IPS-18a (cell line): Measurements from ENCODE around the gene KCNV2.

ENCODE experiments used
- H3K27ac ChIP-seq: one replicate; pipeline ENCODE4 v1.5.1; 2013; ENCODE audit warnings: low read length
- H3K27me3 ChIP-seq: one replicate; pipeline ENCODE4 v1.6.1; 2013; ENCODE audit warnings: mild to moderate bottlenecking, low read length; ENCODE audit not compliant: control insufficient read depth, insufficient read depth
- H3K36me3 ChIP-seq: one replicate; pipeline ENCODE4 v1.6.1; 2013; ENCODE audit warnings: low read depth, low read length; ENCODE audit not compliant: control insufficient read depth
- H3K4me1 ChIP-seq: one replicate; pipeline ENCODE4 v1.6.1; 2013; ENCODE audit warnings: low read depth, low read length; ENCODE audit not compliant: control insufficient read depth
- H3K4me3 ChIP-seq: one replicate; pipeline ENCODE4 v1.5.1; 2013; ENCODE audit warnings: low read length
- H3K9ac ChIP-seq: one replicate; pipeline ENCODE4 v1.6.1; 2013; ENCODE audit warnings: mild to moderate bottlenecking, low read length, moderate library complexity
- H3K9me3 ChIP-seq: one replicate; pipeline ENCODE4 v1.6.1; 2013; ENCODE audit warnings: low read depth, low read length; ENCODE audit not compliant: control insufficient read depth

Gene KCNV2

DNA sequence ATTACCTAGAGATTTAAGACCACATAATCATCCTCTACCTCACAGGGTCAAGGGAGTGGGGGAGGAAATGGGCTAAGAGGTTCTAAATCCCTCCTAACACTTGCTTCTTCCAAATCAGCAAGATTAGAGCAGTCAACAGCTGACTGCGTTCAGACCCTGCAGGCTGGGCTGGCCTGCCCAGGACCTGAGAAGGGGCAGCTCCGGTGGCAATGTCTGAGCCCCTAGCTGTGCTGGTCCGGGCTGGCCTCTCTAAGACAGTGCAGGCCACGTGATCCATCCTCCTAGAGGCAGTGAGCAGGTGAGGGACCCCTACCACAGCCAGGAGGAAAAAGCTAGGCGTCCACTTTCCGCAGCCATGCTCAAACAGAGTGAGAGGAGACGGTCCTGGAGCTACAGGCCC, at the start of gene KCNV2:
KCNV2 (plus strand) TSS at position 126 of the 400 bp plus-strand sequence; CDS start at position 356, 230 bp downstream.
- Histone ChIP-seq H3K27me3 (no peaks in the 10 kb centered on the region), H3K9me3 (no peaks in the 10 kb centered on the region), H3K4me3 (no peak within 1 kb of the TSS), H3K4me1 (no peaks in the 10 kb centered on the region), H3K36me3 (no peaks in the 10 kb centered on the region), H3K9ac (no peak within 1 kb of the TSS), H3K27ac (no peak within 1 kb of the TSS)

- no peak overlapping the region for H3K9ac ChIP-seq
- no peaks in the 10 kb centered on the region for H3K9me3 ChIP-seq
- H3K27ac ChIP-seq = no peak overlapping the region
- peaks cover 9% of the 10 kb centered on the region for H3K4me1 ChIP-seq
- H3K36me3 ChIP-seq = no peaks in the 10 kb centered on the region
- H3K4me3 ChIP-seq = no peak overlapping the region
- H3K27me3 ChIP-seq = no peaks in the 10 kb centered on the region
Measured at GRCh38 chr9:2673161-2673560, 44.1 kb upstream of the KCNV2 start.

GRCh38 chr9:2674141-2674824, 43.0 kb upstream of the KCNV2 start:
- H3K4me3 ChIP-seq = no peak overlapping the region
- no peak overlapping the region for H3K27ac ChIP-seq
- H3K27me3 ChIP-seq = no peaks in the 10 kb centered on the region
- H3K36me3 ChIP-seq = no peaks in the 10 kb centered on the region
- H3K4me1 ChIP-seq = peaks cover 10% of the 10 kb centered on the region
- no peak overlapping the region for H3K9ac ChIP-seq
- no peaks in the 10 kb centered on the region for H3K9me3 ChIP-seq

- Histone ChIP-seq H3K36me3 (no peaks in the 10 kb centered on the region), H3K9ac (no peak overlapping the region), H3K27me3 (no peaks in the 10 kb centered on the region)
Measured at GRCh38 chr9:2675834-2676233, 41.5 kb upstream of the KCNV2 start.

DNA sequence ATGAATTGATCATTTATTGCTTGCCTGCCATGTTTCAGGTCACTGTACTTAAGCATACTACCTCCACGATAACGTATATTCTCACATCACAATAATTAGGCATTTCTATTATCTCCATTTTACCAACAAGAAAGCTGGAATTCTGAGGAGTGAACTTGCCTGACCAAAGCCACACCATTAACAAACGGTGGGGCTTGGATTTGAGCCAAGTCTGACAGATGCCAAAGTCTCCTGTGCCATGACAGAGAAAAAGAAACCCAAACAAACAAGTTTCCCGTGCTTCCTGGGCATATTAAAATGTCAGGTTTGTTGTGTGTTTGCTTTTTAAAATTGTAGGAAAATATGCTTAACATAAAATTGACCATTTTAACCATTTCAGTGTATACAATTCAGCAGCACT, 40.8 kb upstream of the KCNV2 start:
- peaks cover 10% of the 10 kb centered on the region for H3K4me1 ChIP-seq
- H3K4me3 ChIP-seq = no peak overlapping the region
- H3K9me3 ChIP-seq = no peaks in the 10 kb centered on the region
- H3K36me3 ChIP-seq = no peaks in the 10 kb centered on the region
- no peak overlapping the region for H3K9ac ChIP-seq
- no peak overlapping the region for H3K27ac ChIP-seq
- no peaks in the 10 kb centered on the region for H3K27me3 ChIP-seq

More at GRCh38 chr9:2675834-2676233, 41.5 kb upstream of the KCNV2 start:
- H3K4me1 ChIP-seq = peaks cover 10% of the 10 kb centered on the region
- no peaks in the 10 kb centered on the region for H3K9me3 ChIP-seq
- H3K27ac ChIP-seq = no peak overlapping the region
- H3K4me3 ChIP-seq = no peak overlapping the region

DNA sequence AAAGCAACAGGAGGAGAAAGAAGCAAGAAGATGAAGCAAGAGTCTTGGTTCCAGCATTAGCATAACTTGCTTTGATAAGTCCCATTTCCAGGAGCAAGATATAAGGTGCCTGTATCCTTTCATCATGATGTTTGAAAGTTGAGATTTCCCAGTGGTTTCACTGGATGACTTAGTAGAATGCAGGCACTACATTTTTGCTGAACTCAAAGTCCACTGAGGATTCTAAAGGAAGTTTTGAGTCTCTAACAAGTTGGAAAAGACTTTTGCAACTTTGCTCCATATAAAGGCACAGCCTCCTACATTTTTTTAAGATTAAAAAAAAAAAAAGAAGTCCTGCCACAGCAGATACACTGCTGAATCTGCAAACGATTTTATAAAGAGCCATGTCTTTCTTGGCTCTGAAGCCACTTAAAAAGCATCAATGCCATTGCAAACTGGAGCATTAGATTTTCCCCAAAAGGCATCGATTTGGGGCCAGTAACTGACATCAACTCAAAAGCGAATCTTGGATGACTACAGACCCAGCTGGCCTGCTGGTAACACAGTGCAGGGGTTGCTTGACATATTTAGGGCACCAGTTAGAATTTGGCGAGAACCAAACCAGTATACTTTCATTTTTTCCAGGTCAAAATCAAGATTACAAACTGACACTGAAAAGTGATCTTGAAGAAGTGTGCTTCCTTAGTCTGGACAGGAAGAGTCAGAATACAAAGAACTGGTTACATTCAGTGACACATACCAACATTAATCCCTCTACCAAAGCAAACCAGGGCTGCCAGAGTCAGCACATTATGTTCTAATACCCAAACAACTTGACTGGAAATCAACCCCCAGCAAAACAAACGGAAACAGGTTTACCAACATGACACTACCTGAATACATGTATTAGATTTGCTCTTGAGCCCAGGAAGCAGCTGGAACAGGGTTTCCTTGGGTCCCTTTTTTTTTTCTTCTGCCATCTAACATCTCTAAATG, 39.1 kb upstream of the KCNV2 start:
- no peaks in the 10 kb centered on the region for H3K27me3 ChIP-seq
- no peaks in the 10 kb centered on the region for H3K36me3 ChIP-seq
- H3K4me1 ChIP-seq = peaks cover 10% of the 10 kb centered on the region
- H3K9ac ChIP-seq = no peak overlapping the region
- H3K9me3 ChIP-seq = no peaks in the 10 kb centered on the region
- H3K27ac ChIP-seq = no peak overlapping the region
- H3K4me3 ChIP-seq = no peak overlapping the region

DNA sequence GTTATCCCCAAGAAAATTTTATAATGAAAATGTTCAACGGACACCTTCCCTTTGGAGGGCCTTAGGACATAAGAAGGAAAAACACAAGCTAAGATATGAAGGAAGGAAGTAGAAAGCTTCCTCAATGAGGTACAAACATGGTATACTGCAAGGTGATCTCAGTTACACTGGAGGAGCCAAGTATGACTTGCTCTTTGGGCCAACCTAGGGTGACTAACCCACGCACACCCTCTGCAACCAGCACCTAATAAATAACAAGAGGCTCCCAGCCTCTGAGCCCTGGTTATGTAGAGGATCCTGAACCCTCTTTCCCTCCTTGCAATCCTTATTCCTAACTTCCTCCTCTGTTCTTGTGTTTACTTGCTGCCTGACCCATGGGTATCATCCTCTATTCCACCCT, 38.3 kb upstream of the KCNV2 start:
- H3K9me3 ChIP-seq = no peaks in the 10 kb centered on the region
- peaks cover 10% of the 10 kb centered on the region for H3K4me1 ChIP-seq
- no peak overlapping the region for H3K4me3 ChIP-seq
- H3K9ac ChIP-seq = no peak overlapping the region
- H3K36me3 ChIP-seq = no peaks in the 10 kb centered on the region
- no peaks in the 10 kb centered on the region for H3K27me3 ChIP-seq
- no peak overlapping the region for H3K27ac ChIP-seq

DNA sequence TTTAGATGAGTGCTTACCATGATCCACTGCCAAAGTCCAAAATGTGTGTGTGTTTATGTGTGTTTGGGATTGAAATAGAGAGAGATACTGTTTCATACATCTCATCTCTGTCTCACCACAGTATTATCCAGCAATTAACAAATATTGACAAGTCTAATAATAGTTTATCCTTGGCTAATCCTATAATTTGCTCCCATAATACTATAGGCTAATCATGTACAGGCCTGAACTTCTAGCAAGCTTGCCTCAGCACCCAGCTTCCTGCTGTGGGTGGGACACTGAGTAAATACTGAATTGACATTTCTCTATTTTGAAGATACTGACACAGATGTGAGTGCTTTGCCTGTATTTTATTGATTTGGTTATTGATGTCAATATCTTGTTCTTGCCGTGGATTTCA, 35.3 kb upstream of the KCNV2 start:
- Histone ChIP-seq H3K4me1 (peaks cover 10% of the 10 kb centered on the region), H3K27me3 (no peaks in the 10 kb centered on the region), H3K9me3 (no peaks in the 10 kb centered on the region), H3K9ac (no peak overlapping the region), H3K36me3 (no peaks in the 10 kb centered on the region), H3K4me3 (no peak overlapping the region), H3K27ac (no peak overlapping the region)

GRCh38 chr9:2686911-2687310, 30.4 kb upstream of the KCNV2 start:
- Histone ChIP-seq H3K9ac (no peak overlapping the region), H3K9me3 (no peaks in the 10 kb centered on the region), H3K27ac (no peak overlapping the region), H3K4me1 (no peaks in the 10 kb centered on the region), H3K36me3 (no peaks in the 10 kb centered on the region), H3K4me3 (no peak overlapping the region), H3K27me3 (no peaks in the 10 kb centered on the region)

DNA sequence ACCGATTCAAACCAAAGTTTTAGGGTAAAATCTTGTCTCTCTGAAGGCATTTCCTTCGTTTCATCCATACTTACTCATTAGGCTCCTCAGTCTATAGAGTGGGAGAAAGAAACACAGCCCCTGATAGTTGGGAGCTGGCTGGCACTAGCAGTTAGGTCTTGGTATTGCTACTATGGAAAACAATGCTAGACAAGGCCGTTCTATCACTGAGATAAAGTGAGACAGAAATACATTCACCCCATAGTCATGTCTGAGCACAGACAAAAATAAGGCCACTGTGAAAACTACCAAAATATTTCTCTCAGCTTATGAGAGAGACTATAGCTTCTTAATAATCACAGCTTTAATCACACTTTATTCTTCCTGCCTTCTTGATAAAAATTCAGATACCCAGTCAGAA, 28.7 kb upstream of the KCNV2 start:
- Histone ChIP-seq H3K36me3 (no peaks in the 10 kb centered on the region), H3K9ac (no peak overlapping the region), H3K27me3 (no peaks in the 10 kb centered on the region), H3K4me1 (no peaks in the 10 kb centered on the region), H3K4me3 (no peak overlapping the region), H3K9me3 (no peaks in the 10 kb centered on the region), H3K27ac (no peak overlapping the region)

- Histone ChIP-seq H3K4me3 (no peak overlapping the region), H3K4me1 (no peaks in the 10 kb centered on the region), H3K9me3 (no peaks in the 10 kb centered on the region), H3K9ac (no peak overlapping the region), H3K27ac (no peak overlapping the region), H3K27me3 (no peaks in the 10 kb centered on the region), H3K36me3 (no peaks in the 10 kb centered on the region)
Measured at GRCh38 chr9:2691212-2691611, 26.1 kb upstream of the KCNV2 start.
